HepG2 (cell line): Measurements from ENCODE around the gene PNLIP. TPM values are rescaled to one million over a fixed set of nuclear protein-coding genes. Genes with fewer than 3 reads are reported as not detected.

Source experiments
- KAT7 ChIP-seq: IDR thresholded peaks from 2 replicates; pipeline ENCODE4 v1.6.1; 2018; ENCODE audit warnings: borderline replicate concordance, missing compliant biosample characterization
- NCOA5 ChIP-seq: sonication (generic); formaldehyde crosslinking; IDR thresholded peaks from 2 replicates; pipeline ENCODE4 v1.4.0; 2020; ENCODE audit warnings: missing genetic modification reagents
- SCMH1 ChIP-seq: sonication (generic); formaldehyde crosslinking; IDR thresholded peaks from 2 replicates; pipeline ENCODE4 v1.9.0; 2021; ENCODE audit warnings: missing genetic modification reagents, mild to moderate bottlenecking, borderline replicate concordance
- ZNF552 ChIP-seq: sonication (generic); formaldehyde crosslinking; IDR thresholded peaks from 2 replicates; pipeline ENCODE4 v1.9.0; 2022; ENCODE audit warnings: missing genetic modification reagents, mild to moderate bottlenecking, borderline replicate concordance
- polyA plus RNA-seq, 8 experiments: library from polyadenylated mRNA; depleted of rRNA in 3 of 8; stranded (reverse) in 7 of 8; unstranded in 1 of 8; fragments of >200 nt; fragmentation: Illumina TruSeq in 4 of 8; extraction: Trizol in 4 of 8; gene quantifications; 2 replicates each; pipeline versions ENCODE4 v1.2.1 to v1.2.3, GENCODE V29; 2011 to 2016; ENCODE audit warnings: low read depth in 4 of 8, missing spikeins in 1 of 8, mixed read lengths in 1 of 8; ENCODE audit not compliant: insufficient read depth in 1 of 8
- total RNA-seq, 5 experiments: library from RNA; depleted of rRNA; stranded (reverse); fragments of >200 nt; fragmentation: Illumina TruSeq; extraction: Trizol; gene quantifications; 2 replicates each; pipeline ENCODE4 v1.2.3, GENCODE V29; 2016; ENCODE audit warnings: low read depth in 1 of 5
- TF ChIP-seq, protein P1 (sequence below): sonication (generic); formaldehyde crosslinking; IDR thresholded peaks from 2 replicates; pipeline ENCODE4 v1.4.0; 2020; ENCODE audit warnings: missing genetic modification reagents
- TF ChIP-seq, protein P2 (sequence below): sonication (generic); formaldehyde crosslinking; IDR thresholded peaks from 2 replicates; pipeline ENCODE4 v1.5.0; 2020; ENCODE audit warnings: mild to moderate bottlenecking, missing genetic modification reagents
- TF ChIP-seq, protein P3 (sequence below): sonication (generic); formaldehyde crosslinking; IDR thresholded peaks from 2 replicates; pipeline ENCODE4 v1.4.0; 2020; ENCODE audit warnings: missing genetic modification reagents
- TF ChIP-seq, protein P4 (sequence below): IDR thresholded peaks from 2 replicates; pipeline ENCODE4 v1.6.1; 2016

PNLIP gene
- total and polyA plus RNA-seq, 2 of the 13 experiments (the other 11 are each of a cell fraction or from before 2014, with no cell fraction given) = not detected

DNA sequence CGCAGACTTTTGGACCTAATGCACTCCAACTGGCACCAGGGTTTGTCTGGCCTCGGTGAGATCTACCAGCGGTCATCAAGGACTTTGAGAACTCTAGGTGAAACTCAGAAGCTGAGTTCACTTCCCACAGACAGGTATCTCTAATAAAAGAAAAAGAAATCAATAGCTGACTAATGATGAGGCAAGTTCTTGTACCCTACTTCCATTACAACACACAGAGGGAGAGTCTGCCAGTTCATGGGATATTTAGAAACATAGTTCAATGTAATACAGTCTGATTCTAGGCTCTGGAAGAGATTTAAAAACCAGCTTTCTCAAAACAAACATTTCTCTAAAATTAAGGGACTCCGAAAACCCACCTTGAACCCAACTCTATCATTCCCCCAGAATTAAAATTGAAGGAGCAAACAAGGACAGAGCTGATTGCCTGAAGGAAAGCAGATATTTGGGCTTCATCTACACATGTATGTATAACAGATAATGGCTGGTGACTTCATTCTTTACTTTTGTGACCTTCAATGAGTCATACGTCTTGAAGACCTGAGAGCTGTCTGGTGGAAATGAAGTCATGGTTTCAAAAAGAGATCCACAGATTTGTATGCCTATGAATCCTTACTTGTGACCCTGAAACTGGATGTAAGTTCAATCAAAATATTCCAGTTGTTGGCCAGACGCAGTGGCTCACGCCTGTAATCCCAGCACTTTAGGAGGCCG, 42.3 kb downstream of the PNLIP start (continued):
- TF ChIP-seq, protein P1, sequence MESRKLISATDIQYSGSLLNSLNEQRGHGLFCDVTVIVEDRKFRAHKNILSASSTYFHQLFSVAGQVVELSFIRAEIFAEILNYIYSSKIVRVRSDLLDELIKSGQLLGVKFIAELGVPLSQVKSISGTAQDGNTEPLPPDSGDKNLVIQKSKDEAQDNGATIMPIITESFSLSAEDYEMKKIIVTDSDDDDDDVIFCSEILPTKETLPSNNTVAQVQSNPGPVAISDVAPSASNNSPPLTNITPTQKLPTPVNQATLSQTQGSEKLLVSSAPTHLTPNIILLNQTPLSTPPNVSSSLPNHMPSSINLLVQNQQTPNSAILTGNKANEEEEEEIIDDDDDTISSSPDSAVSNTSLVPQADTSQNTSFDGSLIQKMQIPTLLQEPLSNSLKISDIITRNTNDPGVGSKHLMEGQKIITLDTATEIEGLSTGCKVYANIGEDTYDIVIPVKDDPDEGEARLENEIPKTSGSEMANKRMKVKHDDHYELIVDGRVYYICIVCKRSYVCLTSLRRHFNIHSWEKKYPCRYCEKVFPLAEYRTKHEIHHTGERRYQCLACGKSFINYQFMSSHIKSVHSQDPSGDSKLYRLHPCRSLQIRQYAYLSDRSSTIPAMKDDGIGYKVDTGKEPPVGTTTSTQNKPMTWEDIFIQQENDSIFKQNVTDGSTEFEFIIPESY (CRISPR knock-in tag) = no peak
- TF ChIP-seq, protein P2, sequence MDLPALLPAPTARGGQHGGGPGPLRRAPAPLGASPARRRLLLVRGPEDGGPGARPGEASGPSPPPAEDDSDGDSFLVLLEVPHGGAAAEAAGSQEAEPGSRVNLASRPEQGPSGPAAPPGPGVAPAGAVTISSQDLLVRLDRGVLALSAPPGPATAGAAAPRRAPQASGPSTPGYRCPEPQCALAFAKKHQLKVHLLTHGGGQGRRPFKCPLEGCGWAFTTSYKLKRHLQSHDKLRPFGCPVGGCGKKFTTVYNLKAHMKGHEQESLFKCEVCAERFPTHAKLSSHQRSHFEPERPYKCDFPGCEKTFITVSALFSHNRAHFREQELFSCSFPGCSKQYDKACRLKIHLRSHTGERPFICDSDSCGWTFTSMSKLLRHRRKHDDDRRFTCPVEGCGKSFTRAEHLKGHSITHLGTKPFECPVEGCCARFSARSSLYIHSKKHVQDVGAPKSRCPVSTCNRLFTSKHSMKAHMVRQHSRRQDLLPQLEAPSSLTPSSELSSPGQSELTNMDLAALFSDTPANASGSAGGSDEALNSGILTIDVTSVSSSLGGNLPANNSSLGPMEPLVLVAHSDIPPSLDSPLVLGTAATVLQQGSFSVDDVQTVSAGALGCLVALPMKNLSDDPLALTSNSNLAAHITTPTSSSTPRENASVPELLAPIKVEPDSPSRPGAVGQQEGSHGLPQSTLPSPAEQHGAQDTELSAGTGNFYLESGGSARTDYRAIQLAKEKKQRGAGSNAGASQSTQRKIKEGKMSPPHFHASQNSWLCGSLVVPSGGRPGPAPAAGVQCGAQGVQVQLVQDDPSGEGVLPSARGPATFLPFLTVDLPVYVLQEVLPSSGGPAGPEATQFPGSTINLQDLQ (CRISPR knock-in tag) = no peak
- TF ChIP-seq KAT7 (CRISPR knock-in tag) (no peak), SCMH1 (CRISPR knock-in tag) (no peak), NCOA5 (CRISPR knock-in tag) (no peak), ZNF552 (no peak)
- TF ChIP-seq, protein P3, sequence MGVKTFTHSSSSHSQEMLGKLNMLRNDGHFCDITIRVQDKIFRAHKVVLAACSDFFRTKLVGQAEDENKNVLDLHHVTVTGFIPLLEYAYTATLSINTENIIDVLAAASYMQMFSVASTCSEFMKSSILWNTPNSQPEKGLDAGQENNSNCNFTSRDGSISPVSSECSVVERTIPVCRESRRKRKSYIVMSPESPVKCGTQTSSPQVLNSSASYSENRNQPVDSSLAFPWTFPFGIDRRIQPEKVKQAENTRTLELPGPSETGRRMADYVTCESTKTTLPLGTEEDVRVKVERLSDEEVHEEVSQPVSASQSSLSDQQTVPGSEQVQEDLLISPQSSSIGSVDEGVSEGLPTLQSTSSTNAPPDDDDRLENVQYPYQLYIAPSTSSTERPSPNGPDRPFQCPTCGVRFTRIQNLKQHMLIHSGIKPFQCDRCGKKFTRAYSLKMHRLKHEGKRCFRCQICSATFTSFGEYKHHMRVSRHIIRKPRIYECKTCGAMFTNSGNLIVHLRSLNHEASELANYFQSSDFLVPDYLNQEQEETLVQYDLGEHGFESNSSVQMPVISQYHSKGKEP = no peak
- TF ChIP-seq, protein P4, sequence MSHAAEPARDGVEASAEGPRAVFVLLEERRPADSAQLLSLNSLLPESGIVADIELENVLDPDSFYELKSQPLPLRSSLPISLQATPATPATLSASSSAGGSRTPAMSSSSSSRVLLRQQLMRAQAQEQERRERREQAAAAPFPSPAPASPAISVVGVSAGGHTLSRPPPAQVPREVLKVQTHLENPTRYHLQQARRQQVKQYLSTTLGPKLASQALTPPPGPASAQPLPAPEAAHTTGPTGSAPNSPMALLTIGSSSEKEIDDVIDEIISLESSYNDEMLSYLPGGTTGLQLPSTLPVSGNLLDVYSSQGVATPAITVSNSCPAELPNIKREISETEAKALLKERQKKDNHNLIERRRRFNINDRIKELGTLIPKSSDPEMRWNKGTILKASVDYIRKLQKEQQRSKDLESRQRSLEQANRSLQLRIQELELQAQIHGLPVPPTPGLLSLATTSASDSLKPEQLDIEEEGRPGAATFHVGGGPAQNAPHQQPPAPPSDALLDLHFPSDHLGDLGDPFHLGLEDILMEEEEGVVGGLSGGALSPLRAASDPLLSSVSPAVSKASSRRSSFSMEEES = no peak
